HG02840 (cell line): ENCODE data around the gene SULF2.
"Not testable (repeated sequence)": the region's sequence is repeated elsewhere in the genome, so short reads cannot be mapped to it uniquely, and the experiment has no call there.

Experiments used
- ATAC-seq: cut with Tn5 transposase; IDR thresholded peaks from one replicate; pipeline ENCODE4 v1.9.1; 2021; ENCODE audit warnings: mild to moderate bottlenecking, moderate library complexity, moderate number of reproducible peaks; ENCODE audit not compliant: unreplicated experiment, low FRiP score

SULF2 gene

DNA sequence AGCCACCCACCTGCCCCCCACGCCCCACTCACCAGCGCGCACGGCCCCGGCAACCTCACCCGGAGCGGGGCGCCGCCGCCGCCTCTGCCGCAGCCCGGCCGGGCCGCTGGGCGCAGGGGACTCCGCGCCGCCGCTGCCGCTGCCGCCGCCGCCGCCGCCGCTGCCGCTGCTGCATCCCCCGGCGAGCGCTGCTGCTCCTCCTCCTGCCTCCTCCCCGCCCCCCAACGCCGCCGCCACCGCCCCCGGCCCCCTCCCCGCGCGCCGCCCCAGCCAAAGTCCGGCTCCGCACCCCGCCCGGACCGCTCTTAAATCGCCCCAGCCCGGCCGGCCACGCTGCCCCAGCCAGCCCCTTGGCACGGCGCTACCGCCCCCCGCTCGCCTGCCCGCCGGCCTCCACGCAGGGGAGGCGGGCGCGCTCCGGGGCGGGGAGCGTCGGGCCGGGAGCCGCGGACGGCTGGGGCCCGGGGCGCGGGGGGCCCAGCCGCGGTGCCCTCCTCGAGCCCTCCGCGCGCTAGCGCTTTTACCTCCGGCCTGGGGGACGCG, at the start of gene SULF2:
SULF2 (minus strand) TSS at position 171 of the 543 bp plus-strand sequence. CDS start 28,118 bp downstream, outside the sequence.
- ATAC-seq: no peak

DNA sequence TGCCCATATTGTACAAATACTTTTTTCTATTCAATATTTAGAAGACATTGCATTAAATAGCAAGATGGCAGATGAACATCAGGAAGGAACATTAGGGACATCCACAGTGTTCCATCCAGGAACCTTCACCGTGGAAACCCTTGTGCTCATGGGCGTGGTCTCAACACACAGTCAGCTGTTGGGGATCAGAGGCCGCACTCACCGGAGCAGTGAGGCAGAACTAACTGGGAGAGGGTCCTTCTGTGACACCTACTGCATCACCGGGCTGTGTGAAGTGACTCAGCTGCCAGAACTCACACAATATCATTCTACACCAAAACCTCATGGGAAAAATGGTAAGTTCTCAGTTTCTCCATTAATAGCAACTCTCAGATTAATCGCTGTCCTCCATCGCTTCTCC, 46.4 kb upstream of the SULF2 start:
- ATAC-seq: not testable (repeated sequence)

DNA sequence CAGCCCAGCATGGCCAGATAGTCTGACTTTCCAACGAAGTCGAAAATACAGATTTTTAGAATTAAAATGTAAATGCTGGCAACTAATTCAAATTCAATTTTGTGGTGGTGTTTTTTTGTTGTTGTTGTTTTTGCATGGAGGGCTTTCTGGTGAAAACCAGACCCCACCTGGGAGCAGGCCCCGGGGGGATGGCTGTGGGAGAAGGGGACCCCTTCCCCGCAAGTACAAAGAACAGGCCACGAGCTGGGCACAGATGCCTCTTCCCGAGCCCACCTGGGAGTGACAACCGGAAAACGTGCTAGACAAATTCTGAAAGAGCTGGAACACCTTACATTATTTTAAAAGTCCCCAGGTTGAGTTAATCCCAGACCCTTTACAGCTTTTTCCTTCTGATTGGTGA, 41.4 kb upstream of the SULF2 start:
- ATAC-seq: not testable (repeated sequence)

GRCh38 chr20:47826006-47826405, 40.7 kb upstream of the SULF2 start:
- ATAC-seq: not testable (repeated sequence)

- no peak for ATAC-seq
Observed at GRCh38 chr20:47825011-47825762, 39.9 kb upstream of the SULF2 start.

- ATAC-seq: not testable (repeated sequence)
Observed at GRCh38 chr20:47823941-47824340, 38.7 kb upstream of the SULF2 start.

GRCh38 chr20:47821481-47822100, 36.3 kb upstream of the SULF2 start:
- ATAC-seq: no peak

DNA sequence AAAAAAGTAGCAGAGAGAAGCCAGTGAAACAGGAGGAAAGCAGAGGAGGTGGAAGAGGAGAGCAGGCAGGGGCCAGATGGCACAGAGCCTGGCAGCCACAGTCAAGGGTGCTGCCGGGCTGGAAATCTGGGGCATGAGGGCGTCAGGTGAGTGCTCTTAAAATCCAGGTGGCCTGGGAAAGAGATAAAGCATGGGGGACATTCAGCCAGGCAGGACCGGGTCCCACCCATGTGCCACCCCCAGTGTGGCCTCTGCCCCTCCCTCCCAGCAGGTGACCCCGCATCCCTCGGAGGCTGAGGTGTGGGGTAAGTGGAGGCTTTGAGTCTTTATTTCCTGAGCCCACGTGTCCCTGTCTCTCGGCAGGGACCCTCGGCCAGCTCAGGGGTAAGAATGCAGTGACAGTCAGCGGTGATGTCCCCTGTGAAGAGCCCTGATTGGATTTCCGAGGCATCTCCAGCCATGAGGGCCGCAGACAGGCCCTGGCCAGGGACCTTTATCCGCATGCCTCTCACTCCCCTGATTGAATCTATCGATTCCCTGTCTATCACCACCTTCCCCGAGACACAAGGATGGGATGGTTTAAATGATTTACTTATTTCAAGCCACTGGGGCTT, 33.8 kb upstream of the SULF2 start:
- no peak for ATAC-seq

- no peak for ATAC-seq
Observed at GRCh38 chr20:47818466-47818865, 33.2 kb upstream of the SULF2 start.

DNA sequence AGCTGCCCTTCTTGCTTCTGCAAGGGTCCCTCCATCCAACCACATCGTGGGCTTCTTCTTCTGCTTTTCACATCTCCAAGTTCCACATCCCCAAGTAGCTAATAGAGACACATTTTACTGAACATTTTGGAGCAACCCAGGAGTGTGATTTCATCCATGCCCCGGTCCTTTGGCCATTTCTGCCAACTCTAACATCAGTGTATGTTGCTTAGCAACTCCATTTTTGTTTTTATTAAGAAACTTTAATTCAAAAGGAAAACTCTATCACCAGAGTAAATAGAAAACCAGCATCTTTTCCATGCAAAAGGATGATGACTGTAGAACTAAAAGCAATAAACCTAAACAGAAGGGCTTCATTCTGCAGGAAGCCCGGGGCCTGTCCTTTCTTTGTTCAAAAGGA, 32.7 kb upstream of the SULF2 start:
- no peak for ATAC-seq

GRCh38 chr20:47817573-47817972, 32.3 kb upstream of the SULF2 start:
- ATAC-seq: no peak

DNA sequence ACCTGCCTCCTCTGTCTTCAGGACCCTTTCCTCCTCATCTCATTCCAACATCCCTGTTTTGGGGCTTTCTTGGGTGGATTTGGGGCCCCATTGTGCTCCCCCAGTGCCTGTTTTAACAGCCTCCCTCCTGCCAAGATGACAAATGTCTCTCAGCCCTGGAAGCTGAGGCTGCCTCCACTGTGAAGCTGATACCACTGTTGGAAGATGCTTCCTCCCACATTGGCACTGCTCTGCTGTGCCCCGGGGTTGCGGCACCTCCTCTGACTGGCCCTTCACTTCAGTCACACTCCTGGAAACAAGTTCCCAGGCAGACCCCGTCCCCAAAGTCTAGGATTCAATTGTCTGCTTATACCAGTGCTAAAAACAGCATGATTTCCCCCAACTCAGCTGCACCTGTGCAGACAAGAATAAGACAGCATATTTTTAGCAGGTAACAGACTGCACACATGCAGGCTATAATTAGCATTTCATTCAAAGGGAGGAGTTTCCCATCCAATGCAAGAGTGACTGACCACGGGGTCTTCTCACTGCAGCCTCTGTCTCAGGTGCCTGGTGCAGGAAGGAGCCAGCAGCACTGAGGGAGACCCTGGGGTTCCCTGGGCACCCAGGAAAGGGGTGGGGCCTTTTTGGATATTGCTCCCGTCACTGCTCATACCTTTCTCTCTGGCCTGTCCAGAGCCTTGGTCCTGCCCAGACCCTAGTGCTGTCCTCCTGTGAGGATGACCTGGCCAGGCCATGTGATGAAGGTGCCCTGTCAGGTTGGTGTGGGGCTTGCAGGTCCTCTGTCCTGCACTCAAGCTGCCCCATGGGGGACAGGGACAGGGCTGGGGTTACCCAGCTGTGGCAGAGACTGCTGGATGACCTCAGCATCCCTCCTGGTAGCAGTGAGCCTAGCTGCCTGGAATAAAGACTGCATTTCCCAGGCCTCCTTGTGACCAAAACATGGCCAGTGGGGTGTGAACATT, 31.5 kb upstream of the SULF2 start:
- ATAC-seq: no peak

GRCh38 chr20:47815866-47816265, 30.6 kb upstream of the SULF2 start:
- no peak for ATAC-seq

GRCh38 chr20:47815416-47815806, 30.1 kb upstream of the SULF2 start:
- ATAC-seq: no peak

GRCh38 chr20:47814632-47815415, 29.5 kb upstream of the SULF2 start:
- ATAC-seq: no peak

GRCh38 chr20:47810721-47811347, 25.6 kb upstream of the SULF2 start:
- no peak for ATAC-seq

GRCh38 chr20:47810116-47810677, 24.9 kb upstream of the SULF2 start:
- ATAC-seq: no peak

DNA sequence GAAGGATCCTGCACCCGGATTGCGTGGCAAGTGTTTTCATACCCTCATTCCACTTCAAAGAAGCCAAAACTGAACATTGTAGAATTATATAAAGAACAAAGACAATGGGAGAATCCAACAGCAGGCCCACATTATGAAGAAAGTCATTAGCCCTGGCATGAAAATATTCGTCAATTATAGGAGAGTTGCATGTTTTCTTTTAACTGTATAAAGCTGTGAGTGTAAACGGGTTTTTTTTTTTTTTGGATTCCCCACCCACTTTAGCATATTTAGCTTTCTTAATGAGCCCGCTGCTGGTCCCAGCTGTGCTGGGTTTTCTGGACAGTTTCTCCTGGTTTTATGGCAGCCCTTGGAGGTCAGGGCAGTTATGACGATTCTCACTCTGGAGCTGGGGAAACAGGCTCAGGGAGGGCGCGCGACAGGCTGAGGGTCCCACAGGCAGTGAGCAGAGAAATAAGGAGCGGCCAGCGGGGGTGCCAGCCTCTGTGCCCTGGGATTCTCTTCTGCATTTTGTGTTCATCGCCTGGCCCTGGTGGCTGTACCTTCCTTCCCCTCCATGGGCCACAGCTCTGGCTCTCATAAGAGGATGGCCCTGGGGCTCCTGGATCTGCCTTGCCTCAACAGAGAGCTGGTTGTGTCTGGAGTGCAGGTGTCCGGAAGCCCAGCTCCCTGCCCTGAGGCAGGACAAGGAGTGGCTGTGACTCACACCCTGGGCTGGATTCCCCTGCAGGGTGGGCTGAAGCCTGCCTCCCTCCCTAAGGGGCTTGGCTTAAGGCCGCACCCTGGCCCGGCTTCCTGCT, 24.1 kb upstream of the SULF2 start:
- ATAC-seq: no peak
